Myocyte (in vitro differentiated cells): ENCODE results near the gene NR3C2. TPM values are rescaled to one million over a fixed set of nuclear protein-coding genes. Genes with fewer than 3 reads are reported as not detected.

Experiments used
- DNase-seq: peaks from one replicate; pipeline ENCODE4 v3.0.0-alpha.2; 2012; ENCODE audit warnings: low read depth
- total RNA-seq: library from RNA; depleted of rRNA; stranded (reverse); fragments of >200 nt; gene quantifications from 2 replicates; pipeline ENCODE4 v1.2.3, GENCODE V29; 2014

NR3C2 gene
- total RNA-seq, 1 donor from 2014 or later: 13.4 TPM

- DNase-seq: no peak
Observed at GRCh38 chr4:148312956-148313490, 129.2 kb downstream of the NR3C2 start.

- DNase-seq: no peak
Observed at GRCh38 chr4:148311526-148311925, 130.7 kb downstream of the NR3C2 start.

GRCh38 chr4:148310756-148311155, 131.5 kb downstream of the NR3C2 start:
- DNase-seq: no peak

GRCh38 chr4:148305751-148306150, 136.5 kb downstream of the NR3C2 start:
- DNase-seq: no peak

GRCh38 chr4:148302416-148302815, 139.8 kb downstream of the NR3C2 start:
- no peak for DNase-seq

- DNase-seq: no peak
Observed at GRCh38 chr4:148300877-148301276, 141.3 kb downstream of the NR3C2 start.

GRCh38 chr4:148299337-148299736, 142.9 kb downstream of the NR3C2 start:
- no peak for DNase-seq

GRCh38 chr4:148296498-148296897, 145.7 kb downstream of the NR3C2 start:
- no peak for DNase-seq

GRCh38 chr4:148295642-148296041, 146.6 kb downstream of the NR3C2 start:
- DNase-seq: no peak

- DNase-seq: no peak
Observed at GRCh38 chr4:148293571-148293970, 148.6 kb downstream of the NR3C2 start.

GRCh38 chr4:148292686-148293085, 149.5 kb downstream of the NR3C2 start:
- DNase-seq: no peak

GRCh38 chr4:148289740-148290139, 152.5 kb downstream of the NR3C2 start:
- DNase-seq: peak; percentile 28

GRCh38 chr4:148288448-148288847, 153.8 kb downstream of the NR3C2 start:
- peak; percentile 72 for DNase-seq

- DNase-seq: no peak
Observed at GRCh38 chr4:148287111-148287510, 155.1 kb downstream of the NR3C2 start.

GRCh38 chr4:148286012-148286411, 156.2 kb downstream of the NR3C2 start:
- no peak for DNase-seq

- no peak for DNase-seq
Observed at GRCh38 chr4:148283665-148284064, 158.5 kb downstream of the NR3C2 start.

- DNase-seq: no peak
Observed at GRCh38 chr4:148278310-148278709, 163.9 kb downstream of the NR3C2 start.

- no peak for DNase-seq
Observed at GRCh38 chr4:148275266-148275665, 166.9 kb downstream of the NR3C2 start.

- no peak for DNase-seq
Observed at GRCh38 chr4:148273501-148273986, 168.7 kb downstream of the NR3C2 start.

- no peak for DNase-seq
Observed at GRCh38 chr4:148271166-148271565, 171.0 kb downstream of the NR3C2 start.

- no peak for DNase-seq
Observed at GRCh38 chr4:148270630-148271029, 171.6 kb downstream of the NR3C2 start.

GRCh38 chr4:148268835-148269234, 173.4 kb downstream of the NR3C2 start:
- DNase-seq: no peak

- no peak for DNase-seq
Observed at GRCh38 chr4:148266921-148267320, 175.3 kb downstream of the NR3C2 start.

- no peak for DNase-seq
Observed at GRCh38 chr4:148266240-148266639, 176.0 kb downstream of the NR3C2 start.
